ENCODE data around the gene TBPL1. TPM values are rescaled to one million over a fixed set of nuclear protein-coding genes. Genes with fewer than 3 reads are reported as not detected.

Gene TBPL1
- total and polyA plus RNA-seq, 2 of the 8 experiments (the other 6 are each of a cell fraction or from before 2014, with no cell fraction given) = 32.5 to 67.0 TPM

DNA sequence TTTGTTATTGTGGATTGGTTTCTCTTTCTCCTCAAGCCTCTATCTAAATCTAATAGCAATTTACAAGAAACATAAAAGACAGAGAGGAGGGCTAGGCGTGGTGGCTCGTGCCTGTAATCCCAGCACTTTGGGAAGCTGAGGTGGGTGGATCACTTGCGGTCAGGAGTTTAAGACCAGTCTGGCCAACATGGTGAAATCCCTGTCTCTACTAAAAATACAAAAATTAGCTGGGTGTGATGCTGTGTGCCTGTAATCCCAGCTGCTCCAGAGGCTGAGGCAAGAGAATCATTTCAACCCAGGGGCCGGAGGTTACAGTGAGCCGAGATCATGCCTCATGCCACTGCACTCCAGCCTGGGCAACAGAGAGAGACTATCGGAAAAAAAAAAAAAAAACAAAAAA lies 52.8 kb downstream of the TBPL1 start:
- Histone ChIP-seq H4K8ac (ENCODE audit: extremely low read depth, insufficient read depth, low read length) (no peak overlapping the region), H4K5ac (ENCODE audit: insufficient read length, low read depth, low read length) (no peak overlapping the region), H4K91ac (replicated peaks; ENCODE audit: insufficient read length, low read length) (no peak overlapping the region), H3K27ac (ENCODE audit: low read depth, low read length) (no peak overlapping the region), H2AK5ac (ENCODE audit: low read depth, low read length) (no peak overlapping the region), H2BK20ac (ENCODE audit: low read length) (no peak overlapping the region), H3K4me2 (ENCODE audit: insufficient read depth in 1 of 2, low read depth in 2 of 2, low read length in 2 of 2) (no peak overlapping the region), H3K18ac (ENCODE audit: extremely low read depth, low read length) (no peak overlapping the region), H3K23ac (ENCODE audit: insufficient read length) (no peak overlapping the region), H3K27me3 (replicated peaks in 1 of 4; ENCODE audit: control insufficient read depth in 3 of 4, extremely low read depth in 1 of 4, insufficient read depth in 3 of 4, low read length in 3 of 4) (no peaks in the 10 kb centered on the region), H2AFZ (ENCODE audit: low read length) (no peak overlapping the region), H3K79me2 (ENCODE audit: control insufficient read depth in 1 of 2, insufficient read depth in 2 of 2, low read length in 2 of 2) (no peaks in the 10 kb centered on the region), H3K36me3 (ENCODE audit: control insufficient read depth in 2 of 4, insufficient read depth in 4 of 4, low read length in 3 of 4) (peaks cover 0 to 3% (median 0%) of the 10 kb centered on the region in 4 experiments; a peak in 1 of 8 replicates), H3K4ac (replicated peaks; ENCODE audit: insufficient read length, low read depth, low read length) (no peak overlapping the region), H4K20me1 (replicated peaks in 1 of 2; ENCODE audit: control insufficient read depth in 1 of 2, insufficient read depth in 2 of 2, low read length in 2 of 2) (no peaks in the 10 kb centered on the region), H3K23me2 (ENCODE audit: low read depth, low read length) (no peaks in the 10 kb centered on the region), H2BK12ac (ENCODE audit: low read depth, low read length) (no peak overlapping the region), H3K79me1 (ENCODE audit: low read depth, low read length) (no peaks in the 10 kb centered on the region), H3K9me3 (ENCODE audit: insufficient read depth in 2 of 2, low read depth in 1 of 2, low read length in 1 of 2) (no peaks in the 10 kb centered on the region), H2BK15ac (ENCODE audit: low read length) (no peak overlapping the region), H3K14ac (ENCODE audit: insufficient read length) (no peak overlapping the region), H2BK120ac (replicated peaks; ENCODE audit: low read depth, low read length) (no peak overlapping the region), H3K4me1 (replicated peaks in 1 of 4; ENCODE audit: control insufficient read depth in 3 of 4, insufficient read depth in 4 of 4, low read length in 3 of 4) (peaks cover 0 to 3% (median 1%) of the 10 kb centered on the region in 4 experiments; a peak in 2 of 7 replicates), H3K4me3 (ENCODE audit: extremely low read depth in 1 of 4, insufficient read depth in 2 of 4, low read depth in 3 of 4, low read length in 4 of 4) (no peak overlapping the region), H2BK5ac (ENCODE audit: low read depth, low read length) (no peak overlapping the region), H3K56ac (replicated peaks; ENCODE audit: insufficient read length, low read depth, low read length) (no peak overlapping the region), H3K9ac (replicated peaks in 1 of 4; ENCODE audit: extremely low read depth in 1 of 4, low read depth in 3 of 4, low read length in 3 of 4) (no peak overlapping the region)
- no peak for FAIRE-seq
- 88% methylated on average over 5 of the region's 6 CpGs; no CpG with 5 or more reads in 1 of the 2 experiments for WGBS, 2 experiments (ENCODE audit: extremely low coverage in 1 of 2, insufficient coverage in 1 of 2, insufficient read length in 1 of 2, insufficient replicate concordance in 2 of 2, low coverage in 1 of 2, low lambda C conversion rate in 2 of 2, missing lambda C conversion rate in 1 of 2)
- TF ChIP-seq, protein P1, sequence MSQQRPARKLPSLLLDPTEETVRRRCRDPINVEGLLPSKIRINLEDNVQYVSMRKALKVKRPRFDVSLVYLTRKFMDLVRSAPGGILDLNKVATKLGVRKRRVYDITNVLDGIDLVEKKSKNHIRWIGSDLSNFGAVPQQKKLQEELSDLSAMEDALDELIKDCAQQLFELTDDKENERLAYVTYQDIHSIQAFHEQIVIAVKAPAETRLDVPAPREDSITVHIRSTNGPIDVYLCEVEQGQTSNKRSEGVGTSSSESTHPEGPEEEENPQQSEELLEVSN (IDR thresholded peaks at IDR 0.05) = no peak
- TF ChIP-seq SP2 (IDR thresholded peaks at IDR 0.05; ENCODE audit: low read length) (no peak), CHD2 (IDR thresholded peaks at IDR 0.05; ENCODE audit: low read length) (no peak), BRCA1 (IDR thresholded peaks at IDR 0.05; ENCODE audit: low read depth, low read length) (no peak), YY1 (IDR thresholded peaks at IDR 0.05; ENCODE audit: low read depth, low read length) (no peak), HDAC2 (IDR thresholded peaks at IDR 0.05; ENCODE audit: borderline replicate concordance in 1 of 2, low read depth in 2 of 2, low read length in 2 of 2) (no peak), SIRT6 (IDR thresholded peaks at IDR 0.05; ENCODE audit: low read length) (no peak), CTBP2 (IDR thresholded peaks at IDR 0.05; ENCODE audit: borderline replicate concordance, insufficient read depth, insufficient read length, low read length) (no peak), TAF7 (optimal IDR thresholded peaks at IDR 0.05; ENCODE audit: borderline replicate concordance, low read depth, low read length) (no peak), EZH2 (IDR thresholded peaks at IDR 0.05; ENCODE audit: low read depth, low read length, severe bottlenecking) (no peak), CHD1 (IDR thresholded peaks at IDR 0.05; ENCODE audit: low read depth, low read length) (no peak)
- CTCF ChIA-PET (ENCODE audit: partially characterized antibody) = no interaction called here
- no peak for DNase-seq (ENCODE audit: low read depth in 1 of 2, low spot score in 2 of 2)
- POLR2A ChIA-PET (ENCODE audit: partially characterized antibody) = no interaction called here
